Rectal smooth muscle tissue (tissue), 1 donor: ENCODE results near the gene PTPRD.

Experiments used
- H3K27ac ChIP-seq: one replicate; pipeline ENCODE4 v1.7.0; 2013; ENCODE audit warnings: low read depth, low read length, inconsistent platforms
- H3K27me3 ChIP-seq: one replicate; pipeline ENCODE4 v1.7.0; 2013; ENCODE audit warnings: low read length; ENCODE audit not compliant: control insufficient read depth, insufficient read depth
- H3K36me3 ChIP-seq: one replicate; pipeline ENCODE4 v1.7.0; 2013; ENCODE audit warnings: low read length; ENCODE audit not compliant: control insufficient read depth, insufficient read depth
- H3K4me1 ChIP-seq: one replicate; pipeline ENCODE4 v1.7.0; 2013; ENCODE audit warnings: low read length; ENCODE audit not compliant: control insufficient read depth, insufficient read depth
- H3K4me3 ChIP-seq: one replicate; pipeline ENCODE4 v1.7.0; 2013; ENCODE audit warnings: low read length
- H3K9ac ChIP-seq: one replicate; pipeline ENCODE4 v1.7.0; 2013; ENCODE audit warnings: low read length

PTPRD gene

GRCh38 chr9:10341057-10341456, 271.7 kb downstream of the PTPRD start:
- no peaks in the 10 kb centered on the region for H3K36me3 ChIP-seq
- H3K27me3 ChIP-seq = no peaks in the 10 kb centered on the region
- no peak overlapping the region for H3K9ac ChIP-seq
- H3K27ac ChIP-seq = no peak overlapping the region
- no peaks in the 10 kb centered on the region for H3K4me1 ChIP-seq
- H3K4me3 ChIP-seq = no peak overlapping the region

- H3K4me1 ChIP-seq = no peaks in the 10 kb centered on the region
- H3K27me3 ChIP-seq = no peaks in the 10 kb centered on the region
- H3K36me3 ChIP-seq = no peaks in the 10 kb centered on the region
- no peak overlapping the region for H3K4me3 ChIP-seq
- H3K27ac ChIP-seq = no peak overlapping the region
- no peak overlapping the region for H3K9ac ChIP-seq
These were observed 273.6 kb downstream of the PTPRD start for GRCh38 chr9:10339152-10339551.

GRCh38 chr9:10331157-10331556, 281.6 kb downstream of the PTPRD start:
- no peak overlapping the region for H3K27ac ChIP-seq
- no peaks in the 10 kb centered on the region for H3K4me1 ChIP-seq
- no peaks in the 10 kb centered on the region for H3K36me3 ChIP-seq
- H3K9ac ChIP-seq = no peak overlapping the region
- no peak overlapping the region for H3K4me3 ChIP-seq
- no peaks in the 10 kb centered on the region for H3K27me3 ChIP-seq

GRCh38 chr9:10282084-10282483, 330.7 kb downstream of the PTPRD start:
- Histone ChIP-seq H3K9ac (no peak overlapping the region), H3K27me3 (no peaks in the 10 kb centered on the region), H3K27ac (no peak overlapping the region), H3K4me3 (no peak overlapping the region), H3K36me3 (no peaks in the 10 kb centered on the region), H3K4me1 (no peaks in the 10 kb centered on the region)

- H3K27ac ChIP-seq = no peak overlapping the region
- H3K27me3 ChIP-seq = no peaks in the 10 kb centered on the region
These were observed 337.8 kb downstream of the PTPRD start for GRCh38 chr9:10274988-10275387.

GRCh38 chr9:10274175-10274574, 338.6 kb downstream of the PTPRD start:
- Histone ChIP-seq H3K9ac (no peak overlapping the region), H3K27ac (no peak overlapping the region), H3K36me3 (no peaks in the 10 kb centered on the region), H3K4me1 (no peaks in the 10 kb centered on the region), H3K27me3 (no peaks in the 10 kb centered on the region), H3K4me3 (no peak overlapping the region)

More at GRCh38 chr9:10274988-10275387, 337.8 kb downstream of the PTPRD start:
- Histone ChIP-seq H3K9ac (no peak overlapping the region), H3K4me3 (no peak overlapping the region), H3K4me1 (no peaks in the 10 kb centered on the region), H3K36me3 (no peaks in the 10 kb centered on the region)

GRCh38 chr9:10272830-10273229, 340.0 kb downstream of the PTPRD start:
- Histone ChIP-seq H3K36me3 (no peaks in the 10 kb centered on the region), H3K27me3 (no peaks in the 10 kb centered on the region), H3K9ac (no peak overlapping the region), H3K27ac (no peak overlapping the region), H3K4me1 (no peaks in the 10 kb centered on the region), H3K4me3 (no peak overlapping the region)

- Histone ChIP-seq H3K27ac (no peak overlapping the region), H3K4me1 (no peaks in the 10 kb centered on the region), H3K36me3 (no peaks in the 10 kb centered on the region), H3K9ac (no peak overlapping the region), H3K27me3 (no peaks in the 10 kb centered on the region), H3K4me3 (no peak overlapping the region)
These were observed 344.0 kb downstream of the PTPRD start for GRCh38 chr9:10268531-10269485.

GRCh38 chr9:10265153-10265631, 347.6 kb downstream of the PTPRD start:
- H3K4me1 ChIP-seq = no peaks in the 10 kb centered on the region
- H3K9ac ChIP-seq = no peak overlapping the region
- no peak overlapping the region for H3K4me3 ChIP-seq
- H3K36me3 ChIP-seq = no peaks in the 10 kb centered on the region
- H3K27ac ChIP-seq = no peak overlapping the region
- no peaks in the 10 kb centered on the region for H3K27me3 ChIP-seq

- Histone ChIP-seq H3K27me3 (no peaks in the 10 kb centered on the region), H3K4me1 (no peaks in the 10 kb centered on the region), H3K9ac (no peak overlapping the region), H3K27ac (no peak overlapping the region), H3K36me3 (no peaks in the 10 kb centered on the region), H3K4me3 (no peak overlapping the region)
These were observed 352.3 kb downstream of the PTPRD start for GRCh38 chr9:10260501-10260900.

GRCh38 chr9:10259668-10260067, 353.1 kb downstream of the PTPRD start:
- no peak overlapping the region for H3K9ac ChIP-seq
- H3K27me3 ChIP-seq = no peaks in the 10 kb centered on the region
- H3K4me1 ChIP-seq = no peaks in the 10 kb centered on the region
- H3K36me3 ChIP-seq = no peaks in the 10 kb centered on the region
- no peak overlapping the region for H3K27ac ChIP-seq
- no peak overlapping the region for H3K4me3 ChIP-seq

- H3K27ac ChIP-seq = no peak overlapping the region
- H3K4me3 ChIP-seq = no peak overlapping the region
- no peaks in the 10 kb centered on the region for H3K27me3 ChIP-seq
- H3K4me1 ChIP-seq = no peaks in the 10 kb centered on the region
- H3K36me3 ChIP-seq = no peaks in the 10 kb centered on the region
- no peak overlapping the region for H3K9ac ChIP-seq
These were observed 357.0 kb downstream of the PTPRD start for GRCh38 chr9:10255758-10256157.

GRCh38 chr9:10254338-10254737, 358.5 kb downstream of the PTPRD start:
- Histone ChIP-seq H3K27me3 (no peaks in the 10 kb centered on the region), H3K27ac (no peak overlapping the region), H3K9ac (no peak overlapping the region), H3K36me3 (no peaks in the 10 kb centered on the region), H3K4me3 (no peak overlapping the region), H3K4me1 (no peaks in the 10 kb centered on the region)
